OCI-LY7 (cell line): ENCODE results near the gene DHX15. TPM values are rescaled to one million over a fixed set of nuclear protein-coding genes. Genes with fewer than 3 reads are reported as not detected.

Experiments used
- BruUV-seq: library from RNA; stranded (reverse); fragments of 400-500 nt; replicated peaks from 2 replicates; lab custom pipeline; 2021; lab: Mats Ljungman, UMichigan
- CTCF ChIA-PET: fragments of 300-600 bp; sonication (Branson Sonifier 250); formaldehyde crosslinking; loops from one replicate; lab custom pipeline; 2022; ENCODE audit warnings: antibody characterized with exemption; ENCODE audit not compliant: unreplicated experiment; lab: Charles Lee
- POLR2A ChIA-PET: fragments of 300-600 bp; sonication (Branson Sonifier 250); formaldehyde crosslinking; loops from one replicate; lab custom pipeline; 2022; ENCODE audit warnings: antibody characterized with exemption; lab: Charles Lee
- DNase-seq: peaks from one replicate; pipeline ENCODE4 v3.0.0-alpha.2; 2015; ENCODE audit warnings: low spot score
- H2AFZ ChIP-seq: fragments of 200-600 bp; sonication (generic), shearing (Covaris generic); 2 replicates; pipeline ENCODE4 v1.6.1; 2014; ENCODE audit warnings: mild to moderate bottlenecking, antibody characterized with exemption, low read length, moderate library complexity
- H3K27ac ChIP-seq: fragments of 200-600 bp; sonication (generic); 2 replicates; pipeline ENCODE4 v1.5.1; 2014; ENCODE audit warnings: mixed run types, low read depth, mild to moderate bottlenecking, moderate library complexity, low read length, inconsistent platforms; ENCODE audit not compliant: poor library complexity, severe bottlenecking
- H3K36me3 ChIP-seq: fragments of 200-600 bp; sonication (generic); 2 replicates; pipeline ENCODE4 v1.6.1; 2014; ENCODE audit warnings: mild to moderate bottlenecking, antibody characterized with exemption, low read length, moderate library complexity, mixed read lengths; ENCODE audit not compliant: insufficient read depth
- H3K4me1 ChIP-seq: fragments of 200-600 bp; sonication (generic); 2 replicates; pipeline ENCODE4 v1.5.1; 2014; ENCODE audit warnings: mild to moderate bottlenecking, low read length; ENCODE audit not compliant: insufficient read depth, poor library complexity, severe bottlenecking
- H3K4me2 ChIP-seq: fragments of 200-600 bp; sonication (generic); 2 replicates; pipeline ENCODE4 v1.6.1; 2014; ENCODE audit warnings: mild to moderate bottlenecking, low read length
- H3K4me3 ChIP-seq: fragments of 200-600 bp; sonication (generic); 2 replicates; pipeline ENCODE4 v1.5.1; 2014; ENCODE audit warnings: mild to moderate bottlenecking, low read depth, low read length; ENCODE audit not compliant: poor library complexity, severe bottlenecking
- H3K79me2 ChIP-seq: fragments of 200-600 bp; sonication (generic); 2 replicates; pipeline ENCODE4 v1.6.1; 2016; ENCODE audit warnings: low read depth, mild to moderate bottlenecking, low read length, moderate library complexity, mixed read lengths; ENCODE audit not compliant: insufficient read depth
- H3K9me2 ChIP-seq: fragments of 200-600 bp; sonication (generic); 2 replicates; pipeline ENCODE4 v1.6.1; 2016; ENCODE audit warnings: mild to moderate bottlenecking, low read length, mixed read lengths; ENCODE audit not compliant: insufficient read depth
- H3K9me3 ChIP-seq: fragments of 200-600 bp; sonication (generic); 2 replicates; pipeline ENCODE4 v1.6.1; 2014; ENCODE audit warnings: mild to moderate bottlenecking, mixed run types, low read length, mixed read lengths
- H4K20me1 ChIP-seq: fragments of 200-600 bp; sonication (generic); 2 replicates; pipeline ENCODE4 v1.6.1; 2014; ENCODE audit warnings: mild to moderate bottlenecking, antibody characterized with exemption, low read length, moderate library complexity, mixed read lengths; ENCODE audit not compliant: insufficient read depth
- EZH2phosphoT487 ChIP-seq: fragments of 200-600 bp; sonication (generic); IDR thresholded peaks from 2 replicates; pipeline ENCODE4 v1.6.1; 2018; ENCODE audit warnings: low read depth, borderline replicate concordance, mild to moderate bottlenecking, mixed run types, antibody characterized with exemption, low read length, moderate library complexity, mixed read lengths
- intact Hi-C: fragments of 100-400 bp; cut with micrococcal nuclease; formaldehyde crosslinking; loops from one replicate; pipeline ENCODE4 v1.10.0; 2022; ENCODE audit not compliant: unreplicated experiment
- total RNA-seq, 2 experiments: library from RNA; depleted of rRNA in 1 of 2; stranded (reverse); fragments of >200 nt in 1 of 2; shearing (Covaris generic) in 1 of 2; gene quantifications; 2 replicates each; pipeline ENCODE4 v1.2.3, GENCODE V29; 2014 to 2022
- TF ChIP-seq, protein P1 (sequence below): fragments of 200-600 bp; sonication (generic); conservative IDR thresholded peaks from 2 replicates; pipeline ENCODE4 v1.5.1; 2014; ENCODE audit warnings: mild to moderate bottlenecking, antibody characterized with exemption, low read length, moderate library complexity, mixed read lengths

The DHX15 gene
- total RNA-seq, 2 experiments from 2014 or later = 189 to 237 TPM

GRCh38 chr4:24570172-24570571 is 14.2 kb downstream of the DHX15 start:
- H3K79me2 ChIP-seq = peaks cover 100% of the 10 kb centered on the region
- peaks cover 4% of the 10 kb centered on the region; the same call in 1 of the 2 replicates for H3K9me3 ChIP-seq
- CTCF ChIA-PET = no interaction called here
- H3K9me2 ChIP-seq = no peaks in the 10 kb centered on the region
- no peak overlapping the region for H3K4me3 ChIP-seq
- H3K4me1 ChIP-seq = peaks cover 5% of the 10 kb centered on the region
- H3K27ac ChIP-seq = no peak overlapping the region
- BruUV-seq = no TSS peak
- peaks cover 55% of the 10 kb centered on the region for H4K20me1 ChIP-seq
- no peak for DNase-seq
- peaks cover 99% of the 10 kb centered on the region for H3K36me3 ChIP-seq
- TF ChIP-seq EZH2phosphoT487 = no peak
- TF ChIP-seq, protein P1, sequence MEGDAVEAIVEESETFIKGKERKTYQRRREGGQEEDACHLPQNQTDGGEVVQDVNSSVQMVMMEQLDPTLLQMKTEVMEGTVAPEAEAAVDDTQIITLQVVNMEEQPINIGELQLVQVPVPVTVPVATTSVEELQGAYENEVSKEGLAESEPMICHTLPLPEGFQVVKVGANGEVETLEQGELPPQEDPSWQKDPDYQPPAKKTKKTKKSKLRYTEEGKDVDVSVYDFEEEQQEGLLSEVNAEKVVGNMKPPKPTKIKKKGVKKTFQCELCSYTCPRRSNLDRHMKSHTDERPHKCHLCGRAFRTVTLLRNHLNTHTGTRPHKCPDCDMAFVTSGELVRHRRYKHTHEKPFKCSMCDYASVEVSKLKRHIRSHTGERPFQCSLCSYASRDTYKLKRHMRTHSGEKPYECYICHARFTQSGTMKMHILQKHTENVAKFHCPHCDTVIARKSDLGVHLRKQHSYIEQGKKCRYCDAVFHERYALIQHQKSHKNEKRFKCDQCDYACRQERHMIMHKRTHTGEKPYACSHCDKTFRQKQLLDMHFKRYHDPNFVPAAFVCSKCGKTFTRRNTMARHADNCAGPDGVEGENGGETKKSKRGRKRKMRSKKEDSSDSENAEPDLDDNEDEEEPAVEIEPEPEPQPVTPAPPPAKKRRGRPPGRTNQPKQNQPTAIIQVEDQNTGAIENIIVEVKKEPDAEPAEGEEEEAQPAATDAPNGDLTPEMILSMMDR = no peak
- POLR2A ChIA-PET = interaction anchor here (0.6 kb wide), 1 partner anchor 11 kb away, joined by 4 read pairs; no protein-coding TSS in a partner anchor
- intact Hi-C loops = no loop called here
- no peak overlapping the region for H3K4me2 ChIP-seq
- H2AFZ ChIP-seq = no peak overlapping the region

- intact Hi-C loops = no loop called here
- CTCF ChIA-PET = no interaction called here
- no peak for DNase-seq
Measured at GRCh38 chr4:24569662-24570061, 14.7 kb downstream of the DHX15 start.

DNA sequence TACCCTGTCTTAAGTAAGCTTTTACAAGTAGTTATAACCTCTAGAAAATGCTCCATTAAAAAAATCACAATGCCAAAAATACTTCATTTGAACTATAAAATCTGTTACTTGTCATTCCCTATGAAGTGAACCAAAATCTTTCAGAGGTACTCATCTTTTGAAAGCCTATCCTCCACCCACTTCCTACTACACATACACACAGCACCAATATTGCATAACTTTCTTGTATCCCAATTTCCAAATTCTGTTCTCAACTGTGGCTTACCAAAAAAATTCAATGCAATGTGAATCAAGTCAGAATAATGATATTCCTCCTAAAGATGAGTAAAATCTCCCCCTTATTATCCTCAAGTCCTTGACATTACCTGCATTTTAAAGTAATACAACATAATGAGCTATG is 15.9 kb downstream of the DHX15 start:
- no peaks in the 10 kb centered on the region for H3K9me2 ChIP-seq
- H3K4me3 ChIP-seq = no peak overlapping the region
- intact Hi-C loops = no loop called here
- no peak overlapping the region for H3K27ac ChIP-seq
- no TSS peak for BruUV-seq
- POLR2A ChIA-PET = interaction anchor here (0.6 to 2.2 kb wide), 6 partner anchors 9 to 41 kb away, joined by 3 to 10 read pairs (median 4); no protein-coding TSS in a partner anchor
- H3K79me2 ChIP-seq = peaks cover 100% of the 10 kb centered on the region
- H3K9me3 ChIP-seq = peaks cover 4% of the 10 kb centered on the region; the same call in 1 of the 2 replicates
- H2AFZ ChIP-seq = no peak overlapping the region
- no peak for DNase-seq
- H4K20me1 ChIP-seq = peaks cover 50% of the 10 kb centered on the region
- CTCF ChIA-PET = interaction anchor here (1.1 kb wide), 1 partner anchor 16 kb away, joined by 3 read pairs; the partner anchor contains the start of gene DHX15
- peaks cover 99% of the 10 kb centered on the region for H3K36me3 ChIP-seq
- H3K4me2 ChIP-seq = no peak overlapping the region
- H3K4me1 ChIP-seq = peaks cover 5% of the 10 kb centered on the region
- TF ChIP-seq, protein P1 = no peak
- TF ChIP-seq EZH2phosphoT487 = no peak

More at GRCh38 chr4:24569662-24570061, 14.7 kb downstream of the DHX15 start:
- no peak overlapping the region for H3K27ac ChIP-seq
- peaks cover 100% of the 10 kb centered on the region for H3K79me2 ChIP-seq
- peaks cover 55% of the 10 kb centered on the region for H4K20me1 ChIP-seq
- no peaks in the 10 kb centered on the region for H3K9me2 ChIP-seq
- peaks cover 4% of the 10 kb centered on the region; the same call in 1 of the 2 replicates for H3K9me3 ChIP-seq
- peaks cover 99% of the 10 kb centered on the region for H3K36me3 ChIP-seq
- H3K4me1 ChIP-seq = peaks cover 5% of the 10 kb centered on the region
- no peak overlapping the region for H2AFZ ChIP-seq
- POLR2A ChIA-PET = no interaction called here
- BruUV-seq = no TSS peak
- no peak overlapping the region for H3K4me3 ChIP-seq
- no peak overlapping the region for H3K4me2 ChIP-seq
- TF ChIP-seq, protein P1 = no peak
- TF ChIP-seq EZH2phosphoT487 = no peak
